22Rv1 (cell line): ENCODE results near the gene GRB7.

Experiments
- ZFX ChIP-seq: fragments of 450-650 bp; IDR thresholded peaks from 2 replicates; pipeline ENCODE4 v1.6.1; 2017; ENCODE audit warnings: antibody characterized with exemption, borderline replicate concordance
- TF ChIP-seq, protein P1 (sequence below): fragments of 450-650 bp; IDR thresholded peaks from 2 replicates; pipeline ENCODE4 v1.5.1; 2017; ENCODE audit warnings: mild to moderate bottlenecking

DNA sequence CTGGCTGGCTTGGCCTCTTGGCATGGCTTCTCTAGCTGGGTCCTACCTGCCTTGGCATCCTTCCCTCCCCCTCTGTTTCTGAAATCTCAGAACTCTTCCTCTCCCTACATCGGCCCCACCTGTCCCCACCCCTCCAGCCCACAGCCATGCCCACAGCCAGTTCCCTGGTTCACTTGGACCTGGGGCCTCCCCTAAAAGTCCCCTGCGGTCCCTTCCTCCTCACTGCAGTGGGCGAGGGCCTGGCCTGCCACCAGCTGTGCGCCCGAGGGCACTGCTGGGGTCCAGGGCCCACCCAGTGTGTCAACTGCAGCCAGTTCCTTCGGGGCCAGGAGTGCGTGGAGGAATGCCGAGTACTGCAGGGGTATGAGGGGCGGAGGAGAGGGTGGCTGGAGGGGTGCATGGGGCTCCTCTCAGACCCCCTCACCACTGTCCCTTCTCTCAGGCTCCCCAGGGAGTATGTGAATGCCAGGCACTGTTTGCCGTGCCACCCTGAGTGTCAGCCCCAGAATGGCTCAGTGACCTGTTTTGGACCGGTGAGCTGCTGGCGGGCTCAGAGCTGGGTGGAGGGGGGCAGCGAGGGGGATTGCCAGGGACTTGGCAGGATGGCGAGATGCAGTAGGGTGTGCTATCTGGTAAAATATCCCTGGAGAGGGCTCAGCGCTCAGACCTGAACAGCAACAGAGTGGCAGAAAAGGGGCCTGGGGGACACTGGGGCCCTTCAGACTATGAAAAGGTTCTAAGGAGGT, 21.5 kb upstream of the GRB7 start:
- TF ChIP-seq, protein P1, sequence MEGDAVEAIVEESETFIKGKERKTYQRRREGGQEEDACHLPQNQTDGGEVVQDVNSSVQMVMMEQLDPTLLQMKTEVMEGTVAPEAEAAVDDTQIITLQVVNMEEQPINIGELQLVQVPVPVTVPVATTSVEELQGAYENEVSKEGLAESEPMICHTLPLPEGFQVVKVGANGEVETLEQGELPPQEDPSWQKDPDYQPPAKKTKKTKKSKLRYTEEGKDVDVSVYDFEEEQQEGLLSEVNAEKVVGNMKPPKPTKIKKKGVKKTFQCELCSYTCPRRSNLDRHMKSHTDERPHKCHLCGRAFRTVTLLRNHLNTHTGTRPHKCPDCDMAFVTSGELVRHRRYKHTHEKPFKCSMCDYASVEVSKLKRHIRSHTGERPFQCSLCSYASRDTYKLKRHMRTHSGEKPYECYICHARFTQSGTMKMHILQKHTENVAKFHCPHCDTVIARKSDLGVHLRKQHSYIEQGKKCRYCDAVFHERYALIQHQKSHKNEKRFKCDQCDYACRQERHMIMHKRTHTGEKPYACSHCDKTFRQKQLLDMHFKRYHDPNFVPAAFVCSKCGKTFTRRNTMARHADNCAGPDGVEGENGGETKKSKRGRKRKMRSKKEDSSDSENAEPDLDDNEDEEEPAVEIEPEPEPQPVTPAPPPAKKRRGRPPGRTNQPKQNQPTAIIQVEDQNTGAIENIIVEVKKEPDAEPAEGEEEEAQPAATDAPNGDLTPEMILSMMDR: no peak
- no peak for TF ChIP-seq ZFX
